Fibroblast of skin of back (primary cell): ENCODE measurements around the gene ST6GALNAC5.
A peak's percentile ranks its signal among the peaks of the same experiment; 100 is the strongest.

Experiments
- DNase-seq: peaks from one replicate; pipeline ENCODE4 v3.0.0-alpha.2; 2013

ST6GALNAC5 gene

DNA sequence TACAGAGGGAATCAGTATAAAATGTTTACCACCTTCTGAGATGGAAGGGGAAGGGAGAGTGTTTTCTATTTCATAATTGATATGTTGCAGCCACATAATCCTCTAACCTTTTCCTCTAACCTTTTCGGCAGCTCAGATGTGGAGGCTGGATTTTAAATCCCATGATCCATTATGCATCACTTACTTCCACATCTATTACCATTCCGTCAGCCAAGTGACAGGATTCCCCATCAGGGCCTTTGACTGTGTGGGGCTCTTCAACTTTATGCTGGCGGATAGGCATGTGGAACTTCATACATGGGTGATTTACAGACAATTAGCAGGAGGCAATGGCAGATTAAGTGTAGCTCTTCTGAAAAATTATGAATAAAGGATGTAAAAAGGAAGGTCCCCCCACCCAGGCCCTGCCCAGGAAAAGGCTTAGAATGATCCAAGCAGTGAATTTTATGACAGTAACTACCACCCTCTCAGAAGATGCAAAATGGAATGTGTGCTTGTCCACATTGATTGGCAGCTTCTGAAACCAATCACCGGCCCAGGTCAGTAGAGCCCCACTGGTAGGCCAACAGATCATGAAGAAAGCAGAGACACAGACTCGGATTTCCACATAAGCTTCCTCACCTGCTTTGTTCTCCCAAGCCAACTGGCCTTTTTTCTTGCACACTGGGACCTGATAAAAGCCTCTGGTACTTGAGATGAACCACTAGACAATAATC is 147.0 kb downstream of the ST6GALNAC5 start:
- peak; percentile 26 for DNase-seq

DNA sequence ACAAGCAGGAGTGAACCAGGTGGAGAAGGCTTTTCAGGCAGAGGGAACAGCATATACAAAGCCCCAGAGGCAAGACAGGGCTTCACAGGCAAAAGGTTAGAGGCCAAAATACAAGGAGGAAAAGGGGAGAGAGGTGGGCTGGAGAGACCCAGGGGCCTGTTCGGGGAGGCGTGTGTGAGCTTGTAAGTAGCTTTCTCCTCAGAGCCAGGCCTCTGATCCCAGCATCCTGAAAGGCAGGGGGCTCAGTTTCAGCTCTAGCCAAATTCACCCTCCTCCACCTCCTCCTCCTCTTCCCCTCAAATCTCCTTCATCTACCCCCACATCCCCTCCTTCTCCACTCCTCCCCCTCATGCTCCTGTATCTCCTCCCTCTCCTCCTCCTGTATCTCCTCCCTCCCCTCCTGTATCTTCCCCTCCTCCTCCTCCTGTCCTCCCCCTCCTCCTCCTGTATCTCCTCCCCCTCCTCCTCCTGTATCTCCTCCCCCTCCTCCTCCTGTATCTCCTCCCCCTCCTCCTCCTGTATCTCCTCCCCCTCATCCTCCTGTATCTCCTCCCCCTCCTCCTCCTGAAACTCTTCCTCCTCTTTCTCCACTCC is 148.6 kb downstream of the ST6GALNAC5 start:
- no peak for DNase-seq

DNA sequence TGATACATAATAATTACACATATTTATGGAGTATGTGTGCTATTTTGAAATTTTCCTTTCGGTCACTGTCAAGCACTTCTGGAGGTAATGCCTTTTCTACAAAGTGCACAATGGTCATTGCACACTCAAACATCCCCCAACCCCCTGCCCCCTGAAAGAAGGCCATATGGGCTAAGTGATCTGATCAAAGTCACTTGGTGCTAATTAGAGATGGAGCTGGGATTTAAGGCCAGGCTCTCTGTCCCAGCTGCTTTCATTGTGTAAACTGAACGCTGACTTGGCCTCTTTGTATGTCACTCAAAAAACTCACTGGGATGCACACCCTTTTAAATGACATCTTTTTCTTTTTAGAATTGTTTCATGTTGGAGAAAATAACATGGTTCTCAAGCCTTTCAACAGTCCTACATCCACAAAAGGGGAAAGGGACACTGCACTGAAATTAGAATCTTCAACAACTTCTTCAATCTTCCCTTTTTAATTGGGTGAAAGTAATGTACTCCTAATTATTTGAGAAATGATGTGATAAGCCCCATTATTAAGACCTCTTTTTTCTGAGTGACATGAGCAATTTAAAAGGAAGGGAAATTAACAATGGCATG is 149.2 kb downstream of the ST6GALNAC5 start:
- DNase-seq = no peak

- no peak for DNase-seq
Measured at GRCh38 chr1:77018311-77018710, 151.0 kb downstream of the ST6GALNAC5 start.

- no peak for DNase-seq
Measured at GRCh38 chr1:77018761-77019160, 151.5 kb downstream of the ST6GALNAC5 start.

GRCh38 chr1:77021732-77022131 is 154.5 kb downstream of the ST6GALNAC5 start:
- DNase-seq = no peak

- no peak for DNase-seq
Measured at GRCh38 chr1:77024500-77024899, 157.2 kb downstream of the ST6GALNAC5 start.

DNA sequence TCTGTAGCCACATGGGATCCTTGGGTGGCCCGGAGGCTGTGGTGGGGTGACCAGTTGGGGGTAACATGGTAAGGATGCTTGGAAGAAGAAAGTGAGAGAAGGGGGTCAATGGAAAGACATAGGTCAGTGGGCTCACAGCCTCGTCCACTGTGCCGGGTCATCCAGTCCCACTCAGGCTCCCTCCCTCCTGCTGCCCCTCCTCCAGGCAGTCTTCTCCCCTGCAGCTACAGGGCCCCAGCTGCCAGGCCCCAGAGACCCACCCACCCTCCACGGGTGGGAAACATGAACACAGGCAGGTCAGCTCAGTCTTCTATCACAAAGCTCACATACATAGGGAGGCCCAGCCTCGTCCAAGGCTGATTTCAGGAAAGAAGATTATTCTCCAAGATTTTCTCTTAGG is 158.3 kb downstream of the ST6GALNAC5 start:
- DNase-seq = no peak

GRCh38 chr1:77026135-77026534 is 158.9 kb downstream of the ST6GALNAC5 start:
- no peak for DNase-seq

DNA sequence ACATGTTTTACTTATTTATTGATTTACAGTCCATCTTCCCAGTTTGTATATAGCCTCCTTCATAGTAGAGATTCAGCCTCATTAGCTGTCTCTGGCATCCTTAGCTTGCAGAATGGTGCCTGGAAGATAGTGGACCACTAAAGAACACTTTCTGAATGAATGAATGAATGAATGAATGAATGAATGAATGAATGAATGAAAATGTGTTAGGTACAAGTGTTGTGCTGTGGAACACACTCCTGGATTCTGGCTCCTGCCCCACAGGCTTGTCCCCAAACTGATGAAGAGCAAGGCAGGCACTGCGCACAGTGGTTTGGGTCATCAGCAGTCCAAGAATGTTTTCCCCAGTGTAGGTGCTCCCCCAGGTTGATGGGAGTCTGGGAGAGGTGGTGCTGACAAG is 159.4 kb downstream of the ST6GALNAC5 start:
- DNase-seq = no peak

DNA sequence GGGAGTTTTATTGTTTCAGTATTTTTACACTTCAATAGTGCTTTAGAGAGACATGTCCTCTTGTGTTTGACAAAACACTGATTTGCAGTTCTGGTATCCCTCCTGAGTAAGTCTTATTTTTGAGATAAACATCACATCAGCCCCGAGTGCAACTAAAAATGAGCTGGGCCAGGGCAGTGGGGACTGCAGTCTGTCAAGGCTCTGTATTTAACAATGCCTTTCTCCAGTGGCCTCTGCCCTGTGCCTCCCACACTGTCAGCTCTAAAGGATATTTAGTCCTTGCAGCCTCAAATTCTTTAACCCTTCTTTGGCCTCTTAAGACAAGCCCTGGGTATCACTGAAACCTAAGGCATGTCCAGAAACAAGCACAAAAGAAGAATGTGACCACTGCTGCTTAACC is 160.6 kb downstream of the ST6GALNAC5 start:
- no peak for DNase-seq

DNA sequence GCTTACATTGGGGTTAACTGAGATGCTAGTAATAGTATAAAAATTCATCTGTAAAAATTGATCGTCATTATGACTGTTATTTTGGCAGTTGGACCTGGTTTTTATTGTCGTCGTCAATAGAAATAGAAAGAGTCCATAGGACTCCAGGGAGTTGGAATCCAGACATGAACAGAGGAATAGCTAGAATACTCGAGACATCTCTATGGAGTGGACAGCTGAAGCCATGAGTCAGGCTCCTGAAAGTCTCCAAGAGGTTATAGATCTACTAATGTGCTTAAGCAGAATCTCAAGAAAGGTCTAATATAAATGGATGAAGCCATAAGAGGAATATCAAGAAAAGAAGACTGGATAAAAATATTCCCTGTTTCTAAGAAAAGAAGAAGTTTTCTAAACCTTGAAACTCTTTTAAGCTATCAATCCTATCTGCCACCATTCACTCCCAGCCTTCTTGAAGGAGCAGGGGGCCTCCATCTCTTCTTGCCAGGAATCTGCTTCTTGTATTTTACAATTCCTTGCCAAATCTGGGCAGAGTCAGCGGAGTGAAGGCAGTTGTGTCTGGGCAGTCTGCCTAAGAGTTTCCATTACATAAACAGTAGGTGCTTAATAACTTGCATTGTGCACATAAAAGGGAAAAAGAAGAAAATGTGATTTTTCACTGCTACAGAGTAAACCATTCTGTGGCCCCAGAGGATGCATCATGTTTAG is 163.3 kb downstream of the ST6GALNAC5 start:
- no peak for DNase-seq

DNA sequence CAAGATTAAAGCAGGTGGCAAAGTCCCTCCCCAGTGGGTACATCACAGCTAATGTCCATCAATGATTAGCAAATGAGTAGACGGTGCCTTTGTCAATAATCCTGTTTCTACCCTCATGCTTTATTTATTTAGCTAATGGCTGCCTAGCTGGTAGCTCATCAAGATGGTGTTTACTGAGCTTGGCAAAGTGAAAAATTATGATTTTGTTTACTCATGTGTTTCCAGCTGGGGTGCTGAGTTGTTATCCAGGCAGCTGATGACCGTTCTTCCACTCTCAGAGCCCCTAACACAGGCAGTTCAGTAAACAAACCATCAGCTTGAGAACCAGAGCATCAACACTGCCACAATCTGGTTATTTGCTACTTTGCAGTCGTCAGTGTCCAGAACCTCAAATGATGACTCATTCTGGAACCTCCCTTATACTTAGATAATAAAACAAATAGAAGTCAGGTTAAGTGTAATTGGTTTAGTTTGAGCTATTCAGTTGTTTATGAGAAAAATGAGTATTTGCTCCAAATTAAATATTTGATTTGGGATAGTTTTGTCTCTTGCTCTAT is 163.9 kb downstream of the ST6GALNAC5 start:
- DNase-seq = peak; percentile 32

DNA sequence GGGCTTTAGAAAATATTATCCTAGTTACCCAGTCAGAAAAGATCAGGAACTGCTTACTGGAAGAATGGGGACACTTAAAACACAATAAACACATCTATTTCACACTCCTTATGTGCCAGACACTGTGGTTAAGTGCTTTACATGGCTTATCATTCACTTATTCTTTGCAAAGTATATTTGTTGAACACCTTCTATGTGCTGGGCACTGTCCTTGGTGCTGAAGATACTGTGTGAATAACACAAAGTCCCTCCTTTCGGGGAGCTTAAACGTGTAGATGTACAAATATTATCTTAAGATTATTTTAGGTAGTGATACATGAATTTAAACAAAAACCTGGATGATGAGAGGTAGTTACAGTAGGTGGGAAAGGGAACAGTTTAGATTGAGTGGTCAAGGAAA is 169.3 kb downstream of the ST6GALNAC5 start:
- peak; percentile 57 for DNase-seq

DNA sequence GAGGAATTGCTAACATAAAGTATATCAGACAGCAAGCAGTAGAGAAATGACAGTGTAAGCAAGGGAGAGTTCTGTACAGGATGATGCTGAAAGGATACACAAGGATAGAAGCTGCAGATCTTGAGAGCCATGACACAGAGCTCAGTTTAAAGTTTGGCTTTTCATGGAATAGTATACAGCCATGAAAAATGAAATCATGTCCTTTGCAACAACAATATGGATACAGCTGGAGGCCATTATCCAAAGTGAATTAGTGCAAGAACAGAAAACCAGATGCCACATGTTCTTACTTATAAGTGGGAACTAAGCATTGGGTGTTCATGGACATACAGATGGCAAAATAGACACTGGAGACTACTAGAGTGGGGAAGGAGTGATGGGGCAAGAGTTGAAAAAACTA is 169.8 kb downstream of the ST6GALNAC5 start:
- no peak for DNase-seq

- DNase-seq = no peak
Measured at GRCh38 chr1:77038000-77038399, 170.7 kb downstream of the ST6GALNAC5 start.

- no peak for DNase-seq
Measured at GRCh38 chr1:77039111-77039510, 171.8 kb downstream of the ST6GALNAC5 start.

- peak; percentile 95 for DNase-seq
Measured at GRCh38 chr1:77039739-77040138, 172.5 kb downstream of the ST6GALNAC5 start.

DNA sequence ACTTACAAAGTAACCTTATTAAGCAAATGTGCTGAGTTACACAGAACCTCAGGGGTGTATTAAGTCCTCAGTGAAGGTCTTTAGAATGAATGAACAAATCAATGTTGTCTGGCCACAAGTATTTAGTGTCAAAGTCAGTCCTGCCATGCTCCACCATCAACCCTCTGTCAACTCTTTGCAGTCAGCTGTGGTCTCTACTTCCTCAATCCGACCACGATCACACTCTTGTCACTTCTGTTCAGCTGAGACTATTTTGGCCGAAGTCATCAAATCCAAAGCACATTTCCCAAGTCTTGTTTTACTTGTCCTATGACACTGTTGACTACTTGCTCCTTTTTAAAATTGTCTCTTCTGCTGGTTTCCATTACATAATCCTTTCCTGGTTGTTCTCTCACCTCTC is 173.5 kb downstream of the ST6GALNAC5 start:
- no peak for DNase-seq

DNA sequence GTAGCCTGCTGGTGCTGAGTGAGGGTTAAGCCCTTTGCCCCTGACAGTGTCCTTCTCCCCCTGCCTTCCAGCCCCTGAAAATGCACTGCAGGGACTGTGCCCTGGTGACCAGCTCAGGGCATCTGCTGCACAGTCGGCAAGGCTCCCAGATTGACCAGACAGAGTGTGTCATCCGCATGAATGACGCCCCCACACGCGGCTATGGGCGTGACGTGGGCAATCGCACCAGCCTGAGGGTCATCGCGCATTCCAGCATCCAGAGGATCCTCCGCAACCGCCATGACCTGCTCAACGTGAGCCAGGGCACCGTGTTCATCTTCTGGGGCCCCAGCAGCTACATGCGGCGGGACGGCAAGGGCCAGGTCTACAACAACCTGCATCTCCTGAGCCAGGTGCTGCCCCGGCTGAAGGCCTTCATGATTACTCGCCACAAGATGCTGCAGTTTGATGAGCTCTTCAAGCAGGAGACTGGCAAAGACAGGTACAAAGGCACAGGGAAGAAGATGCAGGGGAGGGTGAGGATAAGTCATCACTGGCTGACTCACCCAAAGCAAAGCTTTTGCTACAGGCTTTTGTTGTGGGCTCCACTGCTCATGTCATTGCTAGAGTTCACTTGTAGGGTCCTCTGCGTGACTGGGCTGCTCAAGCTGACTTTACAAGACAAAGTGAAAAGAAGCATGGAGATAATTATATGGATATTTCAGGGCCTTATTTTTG is 177.0 kb downstream of the ST6GALNAC5 start:
- DNase-seq = no peak

GRCh38 chr1:77047575-77047974 is 180.3 kb downstream of the ST6GALNAC5 start:
- no peak for DNase-seq

GRCh38 chr1:77047978-77048614 is 180.8 kb downstream of the ST6GALNAC5 start:
- no peak for DNase-seq
